Measurements from ENCODE around the gene ATP5MC3.

DNA sequence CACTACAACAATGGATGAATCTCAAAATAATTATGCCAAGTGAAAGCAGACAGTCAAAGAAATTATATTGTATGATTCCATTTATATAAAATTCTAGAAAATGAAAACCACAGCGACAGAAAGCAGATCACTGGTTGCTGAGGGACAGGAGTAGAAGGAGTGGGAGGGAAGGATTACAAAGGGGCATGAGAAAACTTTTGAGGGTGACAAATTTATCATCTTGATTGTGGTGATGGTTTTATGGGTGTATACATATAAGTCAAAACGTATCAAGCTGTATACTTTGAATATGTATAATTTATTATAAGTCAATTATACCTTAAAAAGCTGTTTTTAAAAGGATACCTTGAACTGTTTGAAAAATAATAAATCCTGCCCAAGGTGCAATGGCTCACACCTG is 41.2 kb downstream of the ATP5MC3 start:
- TF ChIP-seq, protein P1, sequence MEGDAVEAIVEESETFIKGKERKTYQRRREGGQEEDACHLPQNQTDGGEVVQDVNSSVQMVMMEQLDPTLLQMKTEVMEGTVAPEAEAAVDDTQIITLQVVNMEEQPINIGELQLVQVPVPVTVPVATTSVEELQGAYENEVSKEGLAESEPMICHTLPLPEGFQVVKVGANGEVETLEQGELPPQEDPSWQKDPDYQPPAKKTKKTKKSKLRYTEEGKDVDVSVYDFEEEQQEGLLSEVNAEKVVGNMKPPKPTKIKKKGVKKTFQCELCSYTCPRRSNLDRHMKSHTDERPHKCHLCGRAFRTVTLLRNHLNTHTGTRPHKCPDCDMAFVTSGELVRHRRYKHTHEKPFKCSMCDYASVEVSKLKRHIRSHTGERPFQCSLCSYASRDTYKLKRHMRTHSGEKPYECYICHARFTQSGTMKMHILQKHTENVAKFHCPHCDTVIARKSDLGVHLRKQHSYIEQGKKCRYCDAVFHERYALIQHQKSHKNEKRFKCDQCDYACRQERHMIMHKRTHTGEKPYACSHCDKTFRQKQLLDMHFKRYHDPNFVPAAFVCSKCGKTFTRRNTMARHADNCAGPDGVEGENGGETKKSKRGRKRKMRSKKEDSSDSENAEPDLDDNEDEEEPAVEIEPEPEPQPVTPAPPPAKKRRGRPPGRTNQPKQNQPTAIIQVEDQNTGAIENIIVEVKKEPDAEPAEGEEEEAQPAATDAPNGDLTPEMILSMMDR (IDR thresholded peaks at IDR 0.05): no peak
- TF ChIP-seq POLR2A (IDR thresholded peaks at IDR 0.05; ENCODE audit: low read depth): no peak
